Mesothelial cell of epicardium (in vitro differentiated cells): ENCODE results near the gene CTU2. TPM values are rescaled to one million over a fixed set of nuclear protein-coding genes. Genes with fewer than 3 reads are reported as not detected.

ENCODE experiments used
- DNase-seq, 2 experiments: peaks; one replicate each; pipeline ENCODE4 v3.0.0; 2021; ENCODE audit warnings: low spot score in 2 of 2; ENCODE audit not compliant: unreplicated experiment in 2 of 2
- H3K27ac Mint-ChIP-seq: 2 replicates; pipeline ENCODE4 v1.8.0; 2021; ENCODE audit warnings: mixed read lengths
- H3K27me3 Mint-ChIP-seq: 2 replicates; pipeline ENCODE4 v1.8.0; 2021; ENCODE audit warnings: low read depth, mixed read lengths
- H3K36me3 Mint-ChIP-seq: 2 replicates; pipeline ENCODE4 v1.8.0; 2021; ENCODE audit warnings: mixed read lengths
- H3K4me1 Mint-ChIP-seq: 2 replicates; pipeline ENCODE4 v1.8.0; 2021; ENCODE audit warnings: mixed read lengths
- H3K4me3 Mint-ChIP-seq: 2 replicates; pipeline ENCODE4 v1.8.0; 2021; ENCODE audit warnings: mild to moderate bottlenecking, moderate library complexity, mixed read lengths
- H3K9me3 Mint-ChIP-seq: 2 replicates; pipeline ENCODE4 v1.8.0; 2021; ENCODE audit warnings: mixed read lengths
- total RNA-seq: library from RNA; stranded (reverse); gene quantifications from 3 replicates; pipeline ENCODE4 v1.2.1, GENCODE V29; 2021
- TF ChIP-seq, protein P1 (sequence below): fragments of 200-600 bp; sonication (generic); IDR thresholded peaks from one replicate; pipeline ENCODE4 v1.5.0; 2021; ENCODE audit warnings: antibody characterized with exemption; ENCODE audit not compliant: unreplicated experiment

CTU2 gene
- total RNA-seq, 1 donor from 2014 or later, result 22.2 TPM

GRCh38 chr16:88736496-88736895 lies 30.2 kb downstream of the CTU2 start:
- no peaks in the 10 kb centered on the region for H3K9me3 Mint-ChIP-seq
- no peak overlapping the region for H3K4me3 Mint-ChIP-seq
- no peaks in the 10 kb centered on the region for H3K27me3 Mint-ChIP-seq
- no peak for DNase-seq
- no peaks in the 10 kb centered on the region for H3K4me1 Mint-ChIP-seq
- H3K36me3 Mint-ChIP-seq, result no peaks in the 10 kb centered on the region
- H3K27ac Mint-ChIP-seq, result no peak overlapping the region
- TF ChIP-seq, protein P1, sequence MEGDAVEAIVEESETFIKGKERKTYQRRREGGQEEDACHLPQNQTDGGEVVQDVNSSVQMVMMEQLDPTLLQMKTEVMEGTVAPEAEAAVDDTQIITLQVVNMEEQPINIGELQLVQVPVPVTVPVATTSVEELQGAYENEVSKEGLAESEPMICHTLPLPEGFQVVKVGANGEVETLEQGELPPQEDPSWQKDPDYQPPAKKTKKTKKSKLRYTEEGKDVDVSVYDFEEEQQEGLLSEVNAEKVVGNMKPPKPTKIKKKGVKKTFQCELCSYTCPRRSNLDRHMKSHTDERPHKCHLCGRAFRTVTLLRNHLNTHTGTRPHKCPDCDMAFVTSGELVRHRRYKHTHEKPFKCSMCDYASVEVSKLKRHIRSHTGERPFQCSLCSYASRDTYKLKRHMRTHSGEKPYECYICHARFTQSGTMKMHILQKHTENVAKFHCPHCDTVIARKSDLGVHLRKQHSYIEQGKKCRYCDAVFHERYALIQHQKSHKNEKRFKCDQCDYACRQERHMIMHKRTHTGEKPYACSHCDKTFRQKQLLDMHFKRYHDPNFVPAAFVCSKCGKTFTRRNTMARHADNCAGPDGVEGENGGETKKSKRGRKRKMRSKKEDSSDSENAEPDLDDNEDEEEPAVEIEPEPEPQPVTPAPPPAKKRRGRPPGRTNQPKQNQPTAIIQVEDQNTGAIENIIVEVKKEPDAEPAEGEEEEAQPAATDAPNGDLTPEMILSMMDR, result no peak

- TF ChIP-seq, protein P1, result peak; percentile 100
- Mint-ChIP-seq H3K27me3 (no peaks in the 10 kb centered on the region), H3K4me3 (no peak overlapping the region), H3K27ac (no peak overlapping the region), H3K36me3 (no peaks in the 10 kb centered on the region), H3K4me1 (no peaks in the 10 kb centered on the region), H3K9me3 (no peaks in the 10 kb centered on the region)
- DNase-seq, result peak; percentile 65 to 77
Measured at GRCh38 chr16:88737298-88738150, 31.2 kb downstream of the CTU2 start.

DNA sequence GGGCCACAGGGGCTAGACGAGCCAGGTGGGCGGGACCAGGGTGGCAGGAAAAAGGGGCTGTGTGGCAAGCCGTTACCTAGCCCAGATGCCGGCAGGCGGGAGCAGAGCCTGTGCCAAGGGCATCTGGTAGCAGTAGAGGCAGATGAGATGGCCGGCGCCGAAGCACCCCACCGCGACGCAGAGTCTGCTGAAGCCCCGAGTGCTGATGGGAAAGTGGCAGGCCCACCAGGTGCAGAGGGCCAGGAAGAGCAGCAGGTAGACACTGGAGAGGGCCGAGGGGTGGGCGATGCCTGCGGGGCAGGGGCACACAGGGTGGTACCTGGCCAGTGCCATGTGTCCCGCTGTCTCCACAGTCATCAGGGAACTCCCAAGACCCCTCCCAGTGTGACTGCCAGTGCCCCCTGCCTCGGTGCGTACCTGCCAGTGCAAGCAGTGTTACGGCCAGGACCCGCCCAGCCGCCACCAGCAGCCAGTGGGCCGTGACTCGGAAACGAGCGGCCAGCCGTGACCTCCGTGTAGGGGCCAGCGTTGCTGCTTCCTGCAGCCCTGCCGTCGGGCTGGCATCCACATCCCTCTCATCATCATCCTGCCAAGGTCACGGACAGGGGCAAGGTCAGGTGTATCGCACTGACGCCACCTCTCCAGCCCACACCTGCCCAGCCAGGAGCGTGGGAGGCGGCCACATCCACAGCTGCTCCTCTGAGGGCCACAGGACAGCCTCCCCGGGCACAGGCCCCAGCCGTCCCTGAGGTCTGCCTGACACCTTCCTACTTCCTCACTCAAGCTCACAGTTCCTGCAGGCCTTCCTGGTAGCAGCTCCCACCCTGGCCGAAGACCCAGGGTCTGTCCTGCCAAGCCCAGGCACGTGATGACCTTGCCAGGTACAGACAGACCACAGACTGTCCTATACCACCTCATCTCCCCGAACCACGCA lies 32.1 kb downstream of the CTU2 start:
- TF ChIP-seq, protein P1, result no peak
- Mint-ChIP-seq H3K36me3 (no peaks in the 10 kb centered on the region), H3K27me3 (no peaks in the 10 kb centered on the region), H3K27ac (no peak overlapping the region), H3K9me3 (no peaks in the 10 kb centered on the region), H3K4me1 (no peaks in the 10 kb centered on the region), H3K4me3 (no peak overlapping the region)
- no peak for DNase-seq

DNA sequence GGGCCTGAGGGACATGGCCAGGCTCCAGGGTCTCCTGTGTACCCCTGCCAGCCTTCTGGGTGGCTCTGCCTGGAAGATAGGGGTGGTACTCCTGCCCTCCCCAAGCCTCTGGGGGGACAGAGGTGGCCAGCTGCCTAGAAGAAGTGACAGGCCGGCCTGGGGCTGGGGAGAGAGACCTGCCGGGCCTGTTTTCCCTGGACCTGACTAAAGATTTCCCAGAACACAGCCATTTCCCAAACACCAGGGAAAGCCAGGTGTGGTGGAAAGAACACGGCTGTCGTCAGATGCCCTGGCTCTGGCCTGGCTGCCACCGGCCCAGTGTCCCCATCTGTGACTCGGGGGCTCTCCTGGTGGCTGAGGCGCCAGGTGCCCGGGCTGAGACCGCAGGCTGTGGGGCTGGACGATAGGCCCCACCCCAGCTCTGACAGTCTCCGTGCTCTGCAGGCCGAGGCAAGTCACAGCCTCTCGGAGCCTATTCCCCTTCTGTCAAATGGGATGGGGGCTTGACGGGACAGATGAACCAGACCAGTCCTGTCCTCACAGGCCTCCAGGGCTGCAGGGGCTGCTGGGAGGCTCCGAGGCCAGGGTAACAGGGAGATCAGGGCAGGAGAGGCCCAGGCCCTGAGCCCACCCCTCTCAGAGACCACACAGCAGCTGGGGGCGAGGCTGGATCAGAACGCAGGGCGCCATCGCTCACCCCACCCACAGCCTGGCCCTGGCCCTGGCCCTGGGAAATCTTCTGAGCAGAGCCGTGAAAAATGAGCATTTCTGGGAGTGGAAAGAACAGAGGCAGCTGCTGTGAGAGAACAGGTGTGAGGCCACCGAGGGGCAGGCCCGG lies 33.1 kb downstream of the CTU2 start:
- TF ChIP-seq, protein P1, result no peak
- Mint-ChIP-seq H3K4me1 (no peaks in the 10 kb centered on the region), H3K36me3 (no peaks in the 10 kb centered on the region), H3K27me3 (no peaks in the 10 kb centered on the region), H3K27ac (no peak overlapping the region), H3K9me3 (no peaks in the 10 kb centered on the region), H3K4me3 (no peak overlapping the region)
- no peak for DNase-seq

DNA sequence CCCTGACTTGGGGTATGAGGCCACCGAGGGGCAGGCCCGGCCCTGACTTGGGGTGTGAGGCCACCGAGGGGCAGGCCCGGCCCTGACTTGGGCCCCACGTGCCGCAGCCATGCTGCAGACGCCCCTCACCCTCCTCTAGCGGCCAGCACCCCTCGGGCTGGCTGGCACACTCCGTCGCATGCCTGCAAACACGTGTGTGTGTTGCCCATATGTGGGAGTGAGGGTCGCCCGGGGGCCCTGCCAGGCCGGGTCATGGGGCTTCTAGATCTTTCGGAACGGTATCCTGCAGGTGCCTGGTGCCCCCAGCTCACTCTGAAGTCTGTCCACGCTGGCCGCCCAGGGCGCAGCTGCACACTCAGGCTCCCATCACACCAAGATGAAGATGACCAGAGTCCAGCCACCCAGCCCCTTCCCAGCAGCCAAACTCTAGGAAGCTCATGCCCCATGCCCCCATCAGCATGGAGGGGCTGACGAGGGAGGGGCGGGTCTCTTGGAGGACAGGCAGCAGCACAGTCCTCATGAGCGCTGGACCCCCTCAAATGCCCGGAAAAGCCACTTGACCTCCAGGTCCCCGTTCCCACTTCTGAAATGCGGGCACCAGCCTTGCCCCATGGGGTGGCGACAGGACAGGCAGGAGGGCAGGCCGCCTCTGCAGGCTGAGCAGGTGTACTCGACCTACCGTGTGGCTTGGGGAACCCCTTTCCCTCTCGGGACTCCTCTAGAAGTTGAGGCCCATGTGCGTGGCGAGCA lies 33.8 kb downstream of the CTU2 start:
- H3K4me3 Mint-ChIP-seq, result no peak overlapping the region
- H3K27ac Mint-ChIP-seq, result no peak overlapping the region
- no peak for DNase-seq
- H3K27me3 Mint-ChIP-seq, result no peaks in the 10 kb centered on the region
- H3K9me3 Mint-ChIP-seq, result no peaks in the 10 kb centered on the region
- no peaks in the 10 kb centered on the region for H3K4me1 Mint-ChIP-seq
- TF ChIP-seq, protein P1, result no peak
- H3K36me3 Mint-ChIP-seq, result no peaks in the 10 kb centered on the region
